PFSK-1 (cell line): ENCODE results near the gene DBNL.

Source experiments
- POLR2AphosphoS5 ChIP-seq: IDR thresholded peaks from 2 replicates; pipeline ENCODE4 v1.6.1; 2012; ENCODE audit warnings: low read depth, mild to moderate bottlenecking, control low read depth, low read length, moderate library complexity
- SIN3A ChIP-seq: IDR thresholded peaks from 2 replicates; pipeline ENCODE4 v1.6.1; 2012; ENCODE audit warnings: mild to moderate bottlenecking, low read length, moderate library complexity, borderline replicate concordance; ENCODE audit not compliant: insufficient read depth
- TAF1 ChIP-seq: IDR thresholded peaks from 2 replicates; pipeline ENCODE4 v1.6.1; 2012; ENCODE audit warnings: low read length, control low read depth, borderline replicate concordance; ENCODE audit not compliant: insufficient read depth
- TF ChIP-seq, protein P1 (sequence below), 2 experiments: IDR thresholded peaks; 2 replicates each; pipeline versions ENCODE4 v1.6.1 to v1.8.0; 2011 to 2012; ENCODE audit warnings: low read depth in 2 of 2, low read length in 2 of 2, control low read depth in 1 of 2, inconsistent platforms in 1 of 2, mild to moderate bottlenecking in 1 of 2, moderate library complexity in 1 of 2; ENCODE audit not compliant: insufficient read depth in 1 of 2

DNA sequence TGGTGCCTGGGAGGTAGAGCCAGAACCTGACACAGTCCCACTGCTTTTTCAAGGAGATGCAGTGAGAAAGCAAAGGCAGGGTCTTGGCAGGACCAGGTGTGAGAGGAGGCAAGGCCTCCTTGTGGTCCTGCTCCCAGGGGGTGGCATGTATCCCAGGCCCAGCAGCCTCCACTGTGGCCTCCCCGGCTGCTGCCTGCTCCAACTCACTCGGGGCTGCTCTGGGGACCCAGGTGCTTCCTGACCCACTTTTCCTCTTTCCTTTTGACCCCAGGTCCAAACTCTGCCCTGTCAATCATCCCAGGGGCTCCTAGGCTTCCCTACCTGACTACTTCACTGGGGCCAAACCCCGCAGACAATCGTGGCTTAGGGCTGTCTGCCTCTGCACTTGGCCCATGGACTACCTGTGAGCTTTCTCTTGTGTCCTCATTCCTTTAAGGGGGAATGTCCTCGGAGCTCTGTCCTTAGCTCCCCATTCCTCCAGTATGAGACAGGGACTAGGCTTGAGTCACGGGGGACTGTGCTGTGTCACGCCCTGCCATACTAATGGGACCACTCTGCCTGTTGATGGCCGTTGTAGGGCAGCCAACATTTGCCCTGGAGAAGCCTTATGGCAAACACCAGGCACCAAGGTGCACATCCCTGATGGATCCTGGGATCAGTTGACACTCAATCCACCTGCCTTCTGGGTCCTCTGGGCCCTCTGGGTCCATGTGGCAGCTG, 58.5 kb downstream of the DBNL start:
- TF ChIP-seq POLR2AphosphoS5 (no peak), TAF1 (no peak), SIN3A (no peak)
- TF ChIP-seq, protein P1, sequence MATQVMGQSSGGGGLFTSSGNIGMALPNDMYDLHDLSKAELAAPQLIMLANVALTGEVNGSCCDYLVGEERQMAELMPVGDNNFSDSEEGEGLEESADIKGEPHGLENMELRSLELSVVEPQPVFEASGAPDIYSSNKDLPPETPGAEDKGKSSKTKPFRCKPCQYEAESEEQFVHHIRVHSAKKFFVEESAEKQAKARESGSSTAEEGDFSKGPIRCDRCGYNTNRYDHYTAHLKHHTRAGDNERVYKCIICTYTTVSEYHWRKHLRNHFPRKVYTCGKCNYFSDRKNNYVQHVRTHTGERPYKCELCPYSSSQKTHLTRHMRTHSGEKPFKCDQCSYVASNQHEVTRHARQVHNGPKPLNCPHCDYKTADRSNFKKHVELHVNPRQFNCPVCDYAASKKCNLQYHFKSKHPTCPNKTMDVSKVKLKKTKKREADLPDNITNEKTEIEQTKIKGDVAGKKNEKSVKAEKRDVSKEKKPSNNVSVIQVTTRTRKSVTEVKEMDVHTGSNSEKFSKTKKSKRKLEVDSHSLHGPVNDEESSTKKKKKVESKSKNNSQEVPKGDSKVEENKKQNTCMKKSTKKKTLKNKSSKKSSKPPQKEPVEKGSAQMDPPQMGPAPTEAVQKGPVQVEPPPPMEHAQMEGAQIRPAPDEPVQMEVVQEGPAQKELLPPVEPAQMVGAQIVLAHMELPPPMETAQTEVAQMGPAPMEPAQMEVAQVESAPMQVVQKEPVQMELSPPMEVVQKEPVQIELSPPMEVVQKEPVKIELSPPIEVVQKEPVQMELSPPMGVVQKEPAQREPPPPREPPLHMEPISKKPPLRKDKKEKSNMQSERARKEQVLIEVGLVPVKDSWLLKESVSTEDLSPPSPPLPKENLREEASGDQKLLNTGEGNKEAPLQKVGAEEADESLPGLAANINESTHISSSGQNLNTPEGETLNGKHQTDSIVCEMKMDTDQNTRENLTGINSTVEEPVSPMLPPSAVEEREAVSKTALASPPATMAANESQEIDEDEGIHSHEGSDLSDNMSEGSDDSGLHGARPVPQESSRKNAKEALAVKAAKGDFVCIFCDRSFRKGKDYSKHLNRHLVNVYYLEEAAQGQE (IDR thresholded peaks at IDR 0.05; ENCODE audit: insufficient read depth in 1 of 2, low read depth in 2 of 2, low read length in 2 of 2): no peak
